DND-41 (cell line): ENCODE measurements around the gene CUL5.
A peak's percentile ranks its signal among the peaks of the same experiment; 100 is the strongest.

ENCODE experiments used
- ATAC-seq: fragments of 200-7000 bp; cut with Tn5 transposase; 3 replicates; pipeline ENCODE4 v1.9.1; 2021; ENCODE audit warnings: low read depth; ENCODE audit not compliant: insufficient read depth
- DNase-seq: peaks from one replicate; pipeline ENCODE4 v3.0.0-alpha.2; 2020
- H2AFZ ChIP-seq: 2 replicates; pipeline ENCODE4 v1.6.0; 2012; ENCODE audit warnings: low read depth, low read length
- H3K27ac ChIP-seq: 2 replicates; pipeline ENCODE4 v1.5.1; 2012; ENCODE audit warnings: low read length, inconsistent platforms
- H3K27me3 ChIP-seq: fragments of 200-600 bp; sonication (generic); 2 replicates; pipeline ENCODE4 v1.6.0; 2012; ENCODE audit warnings: low read length, mild to moderate bottlenecking, inconsistent platforms; ENCODE audit not compliant: insufficient read depth, poor library complexity
- H3K36me3 ChIP-seq: 2 replicates; pipeline ENCODE4 v1.5.1; 2012; ENCODE audit warnings: low read length, inconsistent platforms; ENCODE audit not compliant: insufficient read depth
- H3K4me1 ChIP-seq: 2 replicates; pipeline ENCODE4 v1.5.1; 2012; ENCODE audit warnings: mild to moderate bottlenecking, low read length; ENCODE audit not compliant: insufficient read depth
- H3K4me2 ChIP-seq: 2 replicates; pipeline ENCODE4 v1.6.0; 2012; ENCODE audit warnings: mild to moderate bottlenecking, moderate library complexity, low read length, inconsistent platforms; ENCODE audit not compliant: insufficient read depth
- H3K4me3 ChIP-seq, 2 experiments: fragments of 200-600 bp in 1 of 2; shearing (Covaris generic) in 1 of 2; 2 replicates each; pipeline ENCODE4 v1.5.1; 2012 to 2016; ENCODE audit warnings: inconsistent platforms in 2 of 2, low read length in 2 of 2, mild to moderate bottlenecking in 2 of 2, low read depth in 1 of 2, moderate library complexity in 1 of 2
- H3K79me2 ChIP-seq: 2 replicates; pipeline ENCODE4 v1.6.0; 2012; ENCODE audit warnings: low read length, inconsistent platforms; ENCODE audit not compliant: insufficient read depth
- H3K9ac ChIP-seq: 2 replicates; pipeline ENCODE4 v1.6.0; 2012; ENCODE audit warnings: low read depth, mild to moderate bottlenecking, inconsistent platforms, low read length, moderate library complexity
- H3K9me3 ChIP-seq: 2 replicates; pipeline ENCODE4 v1.5.1; 2012; ENCODE audit warnings: low read length, moderate library complexity, mild to moderate bottlenecking, inconsistent platforms; ENCODE audit not compliant: insufficient read depth, severe bottlenecking
- H4K20me1 ChIP-seq: 2 replicates; pipeline ENCODE4 v1.6.0; 2012; ENCODE audit warnings: low read length; ENCODE audit not compliant: insufficient read depth
- CTCF ChIP-seq: IDR thresholded peaks from 2 replicates; pipeline ENCODE4 v1.5.1; 2012; ENCODE audit warnings: borderline replicate concordance, low read length, moderate library complexity, mild to moderate bottlenecking; ENCODE audit not compliant: poor library complexity, severe bottlenecking; ENCODE audit errors: extremely low read depth
- EZH2 ChIP-seq: IDR thresholded peaks from 3 replicates; pipeline ENCODE4 v1.6.1; 2012; ENCODE audit warnings: borderline replicate concordance, low read depth, mild to moderate bottlenecking, moderate library complexity, low read length, inconsistent platforms; ENCODE audit not compliant: severe bottlenecking

CUL5 gene

GRCh38 chr11:108037636-108038035 is 28.9 kb downstream of the CUL5 start:
- DNase-seq (no peak), ATAC-seq (no peak)
- H4K20me1 ChIP-seq = peaks cover 13% of the 10 kb centered on the region; the same call in 1 of the 2 replicates
- H3K36me3 ChIP-seq = peaks cover 75% of the 10 kb centered on the region
- H3K9me3 ChIP-seq = no peaks in the 10 kb centered on the region
- H3K27me3 ChIP-seq = no peaks in the 10 kb centered on the region
- H3K9ac ChIP-seq = no peak overlapping the region
- H3K4me1 ChIP-seq = no peaks in the 10 kb centered on the region
- H3K4me3 ChIP-seq = no peak overlapping the region
- no peak overlapping the region for H2AFZ ChIP-seq
- H3K79me2 ChIP-seq = peaks cover 50% of the 10 kb centered on the region
- H3K27ac ChIP-seq = no peak overlapping the region
- no peak overlapping the region for H3K4me2 ChIP-seq
- no peak for TF ChIP-seq EZH2
- no peak for TF ChIP-seq CTCF

GRCh38 chr11:108048269-108048668 is 39.6 kb downstream of the CUL5 start:
- TF ChIP-seq CTCF (no peak), EZH2 (no peak)
- Histone ChIP-seq H3K27ac (no peak overlapping the region), H2AFZ (no peak overlapping the region)

GRCh38 chr11:108062336-108062735 is 53.6 kb downstream of the CUL5 start:
- DNase-seq (no peak), ATAC-seq (no peak)
- H2AFZ ChIP-seq = no peak overlapping the region
- no peaks in the 10 kb centered on the region for H3K27me3 ChIP-seq
- no peak for TF ChIP-seq CTCF
- TF ChIP-seq EZH2 = no peak
- H3K27ac ChIP-seq = no peak overlapping the region
- peaks cover 3% of the 10 kb centered on the region; the same call in 1 of the 2 replicates for H4K20me1 ChIP-seq
- H3K4me2 ChIP-seq = no peak overlapping the region
- H3K4me1 ChIP-seq = no peaks in the 10 kb centered on the region
- no peaks in the 10 kb centered on the region for H3K9me3 ChIP-seq
- H3K79me2 ChIP-seq = peaks cover 9% of the 10 kb centered on the region; the same call in 1 of the 2 replicates
- peaks cover 60% of the 10 kb centered on the region for H3K36me3 ChIP-seq
- no peak overlapping the region for H3K9ac ChIP-seq
- no peak overlapping the region for H3K4me3 ChIP-seq

More at GRCh38 chr11:108048269-108048668, 39.6 kb downstream of the CUL5 start:
- Histone ChIP-seq H3K36me3 (peaks cover 73% of the 10 kb centered on the region), H3K9me3 (no peaks in the 10 kb centered on the region), H3K4me1 (no peaks in the 10 kb centered on the region), H3K4me3 (no peak overlapping the region), H3K27me3 (no peaks in the 10 kb centered on the region), H3K9ac (no peak overlapping the region), H4K20me1 (no peaks in the 10 kb centered on the region; the same call in 1 of the 2 replicates), H3K79me2 (peaks cover 18% of the 10 kb centered on the region), H3K4me2 (no peak overlapping the region)
- peak; percentile 73 for ATAC-seq
- DNase-seq = no peak

- Histone ChIP-seq H2AFZ (no peak overlapping the region), H3K4me2 (no peak overlapping the region), H3K36me3 (peaks cover 57% of the 10 kb centered on the region), H3K9me3 (no peaks in the 10 kb centered on the region), H3K27me3 (no peaks in the 10 kb centered on the region), H3K4me1 (no peaks in the 10 kb centered on the region), H3K9ac (no peak overlapping the region), H3K4me3 (no peak overlapping the region), H3K27ac (no peak overlapping the region), H3K79me2 (peaks cover 9% of the 10 kb centered on the region; the same call in 1 of the 2 replicates), H4K20me1 (peaks cover 3% of the 10 kb centered on the region; the same call in 1 of the 2 replicates)
- ATAC-seq = no peak
- DNase-seq = no peak
- TF ChIP-seq CTCF = no peak
- no peak for TF ChIP-seq EZH2
Measured at GRCh38 chr11:108063410-108063809, 54.7 kb downstream of the CUL5 start.
